SHP77 treated with DMSO at 0.1 percent for 48 hours (cell line): ENCODE data around the gene PAM16.
"Not testable (repeated sequence)": the region's sequence is repeated elsewhere in the genome, so short reads cannot be mapped to it uniquely, and the experiment has no call there.

ENCODE experiments used
- DNase-seq: peaks from one replicate; lab custom pipeline; 2025; lab: John Stamatoyannopoulos, UW

The PAM16 gene

GRCh38 chr16:4334724-4335495 lies 16.2 kb downstream of the PAM16 start:
- no peak for DNase-seq

DNA sequence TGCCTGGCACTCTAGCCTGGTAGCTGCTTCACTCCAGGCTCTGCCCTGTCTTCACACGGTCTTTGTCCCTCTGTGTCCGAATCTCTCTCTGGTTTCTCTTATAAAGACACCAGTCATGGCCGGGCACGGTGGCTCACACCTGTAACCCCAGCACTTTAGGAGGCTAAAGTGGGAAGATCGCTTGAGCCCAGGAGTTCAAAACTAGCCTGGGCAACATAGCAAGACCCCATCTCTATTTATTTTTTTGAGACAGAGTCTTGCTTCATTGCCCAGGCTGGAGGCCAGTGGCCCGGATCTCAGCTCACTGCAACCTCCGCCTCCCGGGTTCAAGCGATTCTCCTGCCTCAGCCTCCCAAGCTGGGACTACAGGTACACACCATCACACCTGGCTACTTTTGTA lies 17.4 kb downstream of the PAM16 start:
- not testable (repeated sequence) for DNase-seq

DNA sequence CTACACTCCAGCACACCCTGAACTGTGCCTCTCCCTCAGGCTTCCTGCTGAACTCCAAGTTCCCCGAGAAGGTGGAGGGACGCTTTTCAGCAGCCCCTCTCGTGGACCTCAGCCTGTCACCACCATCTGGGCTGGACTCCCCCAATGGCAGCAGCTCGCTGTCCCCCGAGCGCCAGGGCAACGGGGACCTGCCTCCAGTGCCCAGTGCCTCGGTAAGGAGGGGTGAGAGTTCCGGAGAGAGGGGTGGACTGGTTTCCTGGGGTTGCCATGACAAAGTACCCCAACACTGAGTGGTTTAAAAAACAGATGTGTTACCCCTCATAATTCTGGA lies 17.8 kb downstream of the PAM16 start:
- DNase-seq = no peak

GRCh38 chr16:4332623-4333307 lies 18.4 kb downstream of the PAM16 start:
- no peak for DNase-seq

- DNase-seq = no peak
Observed at GRCh38 chr16:4332083-4332482, 19.0 kb downstream of the PAM16 start.

GRCh38 chr16:4330277-4330874 lies 20.7 kb downstream of the PAM16 start:
- DNase-seq = peak; percentile 14

DNA sequence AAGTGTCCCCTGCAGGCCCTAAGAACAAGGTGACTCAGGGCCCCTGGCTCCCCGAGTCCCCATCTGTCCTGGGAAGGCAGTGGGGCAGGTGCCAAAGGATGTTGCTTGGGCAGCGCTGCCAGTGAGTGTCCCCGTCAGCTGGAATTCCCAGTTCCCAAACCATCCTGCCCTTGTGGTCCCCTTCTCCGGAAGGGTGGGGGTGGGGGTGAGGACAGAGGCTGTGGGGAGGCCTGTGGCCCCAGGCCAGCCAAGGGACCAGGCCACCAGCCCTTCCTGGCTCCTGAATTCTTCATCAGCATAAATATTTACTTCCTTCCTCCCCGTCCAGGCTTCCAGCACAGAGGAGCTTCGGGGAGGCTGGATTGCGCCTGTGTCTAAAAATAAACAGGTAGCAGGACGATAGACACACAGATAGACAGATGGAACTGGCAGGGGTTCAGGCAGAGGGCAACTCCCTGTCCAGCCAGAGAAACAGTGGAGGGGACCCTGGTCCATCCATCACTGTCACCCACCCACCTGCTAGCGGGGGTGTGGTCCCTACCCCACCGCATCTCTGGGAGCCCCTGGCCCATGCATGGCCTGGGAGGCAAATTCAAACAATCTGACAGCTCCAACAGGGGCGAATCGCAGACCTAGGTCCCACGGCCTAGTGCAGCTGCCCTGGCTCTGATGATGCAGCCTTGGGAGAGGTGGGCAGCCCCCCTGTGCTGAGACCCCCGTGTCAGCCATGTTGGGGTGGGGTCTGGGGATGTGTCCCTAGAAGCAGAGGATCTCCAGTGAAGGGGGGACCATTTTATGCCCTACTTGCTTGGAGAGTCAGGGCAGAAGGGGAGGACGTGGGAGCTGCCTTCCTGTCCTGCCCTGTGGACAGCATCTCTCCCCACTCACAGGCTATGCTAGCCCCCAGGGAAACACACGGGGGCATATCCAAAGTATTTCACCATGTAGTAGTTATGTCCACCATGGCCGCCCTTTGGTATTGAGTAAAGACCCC lies 22.0 kb downstream of the PAM16 start:
- DNase-seq = no peak

DNA sequence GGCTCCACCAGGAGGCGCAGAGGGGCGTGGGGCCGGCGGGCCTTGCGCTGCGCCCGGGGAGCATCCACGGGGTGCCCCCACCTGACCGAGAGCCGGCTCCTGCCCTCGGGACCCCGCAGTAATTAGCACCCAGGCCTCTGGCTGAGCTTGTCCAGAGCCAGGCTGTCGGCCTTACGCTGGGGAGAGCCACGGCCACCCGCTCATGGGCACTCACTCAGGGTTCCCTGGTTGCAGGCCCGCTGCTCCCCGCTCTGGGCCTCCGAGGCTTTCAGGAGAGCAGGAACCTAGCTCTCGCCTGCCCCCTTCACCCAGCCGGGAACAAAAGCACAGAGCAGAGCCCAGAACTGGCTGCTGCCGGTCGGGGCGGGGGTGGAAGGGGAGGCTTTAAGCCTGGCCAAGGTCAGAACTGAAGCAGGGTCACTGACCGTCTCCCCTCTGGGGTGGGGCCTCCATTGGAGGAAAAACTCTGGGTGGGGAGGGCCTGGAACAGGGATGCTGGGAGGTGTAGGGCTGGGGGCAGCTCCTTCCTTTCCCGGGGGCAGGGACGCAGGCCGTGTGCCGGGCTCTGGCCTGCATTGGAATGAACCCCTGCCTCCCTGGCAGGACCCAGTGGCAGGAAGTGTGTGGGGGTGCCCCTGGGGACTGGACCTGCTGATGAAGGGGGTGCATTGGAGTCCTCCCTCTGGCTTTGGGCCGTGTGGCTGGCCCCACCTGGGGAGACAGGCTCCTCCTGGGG lies 22.9 kb downstream of the PAM16 start:
- DNase-seq = no peak

- DNase-seq = no peak
Observed at GRCh38 chr16:4327386-4328045, 23.6 kb downstream of the PAM16 start.

- DNase-seq = no peak
Observed at GRCh38 chr16:4325253-4325758, 25.8 kb downstream of the PAM16 start.

DNA sequence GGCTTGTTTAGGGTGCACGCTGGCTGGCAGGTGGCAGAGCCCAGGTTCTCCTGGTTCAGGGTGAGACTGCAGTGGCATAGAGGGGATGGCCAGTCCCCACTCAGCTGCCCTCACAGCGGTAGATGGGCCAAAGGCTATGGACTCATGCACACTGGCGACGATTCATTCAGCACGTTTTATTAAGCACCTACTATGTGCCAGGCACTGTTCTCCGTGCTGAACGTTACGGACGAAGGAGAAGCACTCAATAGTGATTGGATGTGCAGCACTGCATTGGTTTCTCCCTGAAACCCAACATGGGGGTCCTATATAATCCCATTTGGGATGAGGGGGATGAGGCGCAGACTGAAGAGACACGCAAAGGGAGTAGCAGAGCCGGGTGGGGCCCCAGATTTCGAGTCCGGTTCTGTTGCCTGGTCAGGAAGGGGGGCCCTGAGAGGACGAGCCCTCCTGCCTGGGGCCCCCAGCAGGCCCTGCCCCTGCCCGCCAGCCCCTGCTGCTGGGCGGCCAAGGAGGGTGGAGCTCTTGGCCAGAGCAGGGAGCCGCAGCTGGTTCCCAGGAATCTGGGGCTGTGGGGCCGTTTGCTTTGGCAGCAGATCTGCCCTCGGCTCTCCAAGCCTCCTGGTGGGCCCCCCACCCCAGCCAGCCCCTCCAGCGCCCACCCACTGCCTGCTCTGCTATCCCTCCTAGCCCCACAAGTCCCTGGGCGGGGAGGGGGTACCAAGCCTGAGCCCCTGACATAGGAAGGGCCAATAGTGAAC lies 26.4 kb downstream of the PAM16 start:
- DNase-seq = no peak

DNA sequence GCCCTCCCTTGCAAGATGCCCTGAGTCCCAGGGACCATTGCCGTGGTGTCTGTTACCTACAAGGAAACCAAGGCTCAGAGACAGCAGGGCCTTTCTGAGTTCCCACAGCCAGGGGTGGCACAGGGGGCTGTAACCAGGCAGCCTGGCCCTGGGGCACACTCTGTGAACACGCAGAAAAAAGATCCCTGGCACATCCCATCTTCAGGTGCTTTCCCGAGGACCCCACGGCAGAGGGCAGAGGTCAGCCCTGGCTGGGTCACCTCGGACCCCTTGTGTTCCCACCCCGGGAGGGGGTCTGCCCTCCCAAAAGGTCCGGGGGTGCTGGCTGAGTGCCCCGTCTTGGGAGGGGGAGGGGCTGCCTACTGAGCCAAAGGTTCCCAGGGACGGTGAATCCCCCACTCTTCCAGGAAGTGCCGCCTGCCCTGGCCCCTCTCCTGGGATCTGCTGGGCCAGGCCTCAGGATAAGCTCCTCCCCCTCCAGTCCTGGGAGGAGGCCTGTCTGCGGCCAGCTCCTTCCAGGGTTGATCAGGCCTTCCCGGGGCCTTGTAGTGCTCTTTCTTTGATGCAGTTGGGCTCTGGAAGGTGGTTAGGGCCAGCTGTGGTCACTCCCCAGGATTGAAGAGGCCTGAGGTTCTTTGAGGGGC lies 27.2 kb downstream of the PAM16 start:
- no peak for DNase-seq

GRCh38 chr16:4323071-4323844 lies 27.9 kb downstream of the PAM16 start:
- DNase-seq = no peak

- DNase-seq = no peak
Observed at GRCh38 chr16:4322121-4323052, 28.7 kb downstream of the PAM16 start.

- DNase-seq = no peak
Observed at GRCh38 chr16:4321286-4322120, 29.6 kb downstream of the PAM16 start.

DNA sequence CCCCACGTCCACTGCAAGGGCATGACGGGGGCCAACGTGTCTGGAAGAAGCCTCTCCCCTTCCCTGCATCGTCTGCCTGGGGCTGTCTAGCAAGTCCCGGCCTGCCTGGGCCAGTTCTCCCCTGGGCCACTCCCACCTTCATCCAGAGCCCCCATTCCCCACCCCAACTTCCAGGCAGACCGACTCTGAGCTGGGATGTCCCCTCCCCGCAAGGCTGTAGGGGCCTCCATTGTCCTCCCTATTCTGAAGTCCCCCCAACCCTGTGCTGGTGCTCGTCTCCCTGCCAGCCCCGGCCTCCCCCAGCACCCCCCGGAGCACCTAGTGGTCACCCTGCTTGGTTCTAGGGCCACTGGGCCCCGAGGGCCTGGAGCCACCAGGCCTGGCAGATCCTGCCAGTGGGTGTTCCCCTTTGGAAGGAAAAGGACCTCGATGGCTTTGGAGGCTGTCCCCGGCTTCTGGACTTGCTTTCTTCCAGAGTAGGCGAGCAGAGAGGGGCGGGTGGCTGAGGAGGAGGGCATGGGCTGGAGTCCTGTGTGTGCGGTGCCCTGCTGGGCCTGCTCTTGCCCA lies 30.5 kb downstream of the PAM16 start:
- no peak for DNase-seq
